Muscle of arm (tissue), 14 donors: ENCODE data around the gene ITGA2. TPM values are rescaled to one million over a fixed set of nuclear protein-coding genes. Genes with fewer than 3 reads are reported as not detected.
"Not testable (repeated sequence)": the region's sequence is repeated elsewhere in the genome, so short reads cannot be mapped to it uniquely, and the experiment has no call there.

Source experiments
- DNase-seq: peaks from one replicate; pipeline ENCODE4 v3.0.0-alpha.2; 2013
- long read RNA-seq, 11 donors: transcript quantifications; one replicate each; lab custom pipeline, GENCODE V29; 2026
- polyA plus RNA-seq, 12 donors: library from polyadenylated mRNA; unstranded; fragments of 120-200 nt; gene quantifications; one replicate each; pipeline ENCODE4 v1.2.1, GENCODE V29; 2013; ENCODE audit not compliant: insufficient read length in 12 of 12

Gene ITGA2
- 10 to 100 TPM in 9 of 12 donors, 1 to 10 TPM in 2, not detected in 1; 3.8 to 27.1 (median 11.4) TPM for polyA plus RNA-seq
- long read RNA-seq, donor 1, partial matches to known transcripts = 13 of 13 reads
- long read RNA-seq, donor 1, other reads (novel, unspliced or antisense) = 0 of 13 reads
- long read RNA-seq, donor 2 = 0 reads
- long read RNA-seq, donor 3, full-length matches to known transcripts = 1 of 1 reads
- long read RNA-seq, donor 3, partial matches to known transcripts = 0 of 1 reads
- long read RNA-seq, donor 3, other reads (novel, unspliced or antisense) = 0 of 1 reads
- long read RNA-seq, donor 4, partial matches to known transcripts = 7 of 20 reads
- long read RNA-seq, donor 4, other reads (novel, unspliced or antisense) = 13 of 20 reads
- long read RNA-seq, donor 5 = 0 reads
- long read RNA-seq, donor 6, full-length matches to known transcripts = 1 of 1 reads
- long read RNA-seq, donor 6, partial matches to known transcripts = 0 of 1 reads
- long read RNA-seq, donor 6, other reads (novel, unspliced or antisense) = 0 of 1 reads
- long read RNA-seq, donor 7 = 0 reads
- long read RNA-seq, donor 8, full-length matches to known transcripts = 1 of 1 reads
- long read RNA-seq, donor 8, partial matches to known transcripts = 0 of 1 reads
- long read RNA-seq, donor 8, other reads (novel, unspliced or antisense) = 0 of 1 reads
- long read RNA-seq, donor 9 = 0 reads
- long read RNA-seq, donor 10, full-length matches to known transcripts = 1 of 1 reads
- long read RNA-seq, donor 10, partial matches to known transcripts = 0 of 1 reads
- long read RNA-seq, donor 10, other reads (novel, unspliced or antisense) = 0 of 1 reads
- long read RNA-seq, donor 11 = 0 reads

- peak; percentile 43 for DNase-seq
Measured at GRCh38 chr5:52989025-52989780, at the start of gene ITGA2. Gene ITGA2, plus strand, starts transcription at chr5:52989352. Its CDS starts 117 bp downstream, at chr5:52989469.

GRCh38 chr5:52943285-52943684 is 45.9 kb upstream of the ITGA2 start:
- DNase-seq = no peak

- DNase-seq = no peak
Measured at GRCh38 chr5:52943808-52944207, 45.3 kb upstream of the ITGA2 start.

GRCh38 chr5:52945040-52945439 is 44.1 kb upstream of the ITGA2 start:
- DNase-seq = no peak

- DNase-seq = no peak
Measured at GRCh38 chr5:52947208-52947607, 41.9 kb upstream of the ITGA2 start.

GRCh38 chr5:52947851-52948250 is 41.3 kb upstream of the ITGA2 start:
- DNase-seq = no peak

- DNase-seq = peak; percentile 70
Measured at GRCh38 chr5:52948418-52949076, 40.6 kb upstream of the ITGA2 start.

GRCh38 chr5:52950686-52951085 is 38.5 kb upstream of the ITGA2 start:
- no peak for DNase-seq

- DNase-seq = no peak
Measured at GRCh38 chr5:52952483-52952882, 36.7 kb upstream of the ITGA2 start.

- no peak for DNase-seq
Measured at GRCh38 chr5:52956014-52956413, 33.1 kb upstream of the ITGA2 start.

- DNase-seq = no peak
Measured at GRCh38 chr5:52956915-52957747, 32.0 kb upstream of the ITGA2 start.

GRCh38 chr5:52961274-52961681 is 27.9 kb upstream of the ITGA2 start:
- DNase-seq = no peak

GRCh38 chr5:52963636-52964035 is 25.5 kb upstream of the ITGA2 start:
- DNase-seq = no peak

- no peak for DNase-seq
Measured at GRCh38 chr5:52964138-52964537, 25.0 kb upstream of the ITGA2 start.

GRCh38 chr5:52976157-52976556 is 13.0 kb upstream of the ITGA2 start:
- not testable (repeated sequence) for DNase-seq

GRCh38 chr5:52977264-52977897 is 11.8 kb upstream of the ITGA2 start:
- DNase-seq = no peak

GRCh38 chr5:52981507-52981906 is 7.6 kb upstream of the ITGA2 start:
- DNase-seq = no peak

- DNase-seq = no peak
Measured at GRCh38 chr5:52983731-52984636, 5.2 kb upstream of the ITGA2 start.

GRCh38 chr5:52985306-52985705 is 3.8 kb upstream of the ITGA2 start:
- DNase-seq = no peak
